Measurements from ENCODE around the gene OR4F17.
"Not testable (repeated sequence)": the region's sequence is repeated elsewhere in the genome, so short reads cannot be mapped to it uniquely, and the experiment has no call there.

OR4F17 gene

GRCh38 chr19:106804-107203, at the start of gene OR4F17:
Gene OR4F17, plus strand, starts transcription at chr19:107104. Its CDS starts 3,575 bp downstream, at chr19:110679.
- not testable (repeated sequence) for DNase-seq (ENCODE audit: low read depth); H3K4me3 ChIP-seq (ENCODE audit: low read depth, low read length)

- not testable (repeated sequence) for DNase-seq (ENCODE audit: low read depth); H3K4me3 ChIP-seq (ENCODE audit: low read depth, low read length)
Measured at GRCh38 chr19:70793-71192, 36.1 kb upstream of the OR4F17 start.

GRCh38 chr19:82864-83263, 24.0 kb upstream of the OR4F17 start:
- DNase-seq (ENCODE audit: low read depth); H3K4me3 ChIP-seq (ENCODE audit: low read depth, low read length): not testable (repeated sequence)

DNA sequence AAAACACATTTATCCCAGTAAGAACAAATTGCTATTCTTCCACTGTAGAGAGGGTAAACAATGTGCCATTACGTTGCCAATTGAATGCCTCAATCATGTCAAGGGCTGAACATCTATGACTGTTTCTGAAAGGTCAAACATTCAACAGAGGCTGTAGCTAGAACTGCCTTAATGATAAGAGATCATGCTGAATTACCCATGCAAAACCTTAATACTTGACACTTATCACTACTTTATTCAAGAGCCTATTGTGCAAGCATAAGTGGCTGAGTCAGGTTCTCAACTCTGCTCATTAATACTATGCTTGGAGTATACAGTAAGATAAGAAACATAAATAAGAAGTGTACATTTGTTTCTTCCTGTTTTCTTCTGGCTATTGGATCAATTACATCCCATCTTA, 23.3 kb upstream of the OR4F17 start:
- not testable (repeated sequence) for DNase-seq (ENCODE audit: low read depth); H3K4me3 ChIP-seq (ENCODE audit: low read depth, low read length)

DNA sequence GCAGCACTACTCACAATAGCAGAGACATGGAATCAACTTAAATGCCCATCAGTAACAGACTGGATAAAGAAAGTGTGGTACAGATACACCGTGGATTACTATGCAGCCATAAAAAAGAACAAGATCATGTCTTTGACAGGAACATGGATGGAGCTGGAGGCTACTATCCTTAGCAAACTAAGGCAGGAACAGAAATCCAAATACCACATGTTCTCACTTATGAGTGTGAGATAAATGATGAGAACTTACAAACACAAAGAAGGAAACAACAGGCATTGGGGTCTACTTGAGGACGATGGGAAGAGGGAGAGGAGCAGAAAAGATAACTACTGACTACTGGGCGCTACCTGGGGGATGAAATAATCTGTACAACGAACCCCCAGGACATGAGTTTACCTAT, 16.2 kb upstream of the OR4F17 start:
- H3K4me3 ChIP-seq (ENCODE audit: low read depth, low read length); DNase-seq (ENCODE audit: low read depth): not testable (repeated sequence)

DNA sequence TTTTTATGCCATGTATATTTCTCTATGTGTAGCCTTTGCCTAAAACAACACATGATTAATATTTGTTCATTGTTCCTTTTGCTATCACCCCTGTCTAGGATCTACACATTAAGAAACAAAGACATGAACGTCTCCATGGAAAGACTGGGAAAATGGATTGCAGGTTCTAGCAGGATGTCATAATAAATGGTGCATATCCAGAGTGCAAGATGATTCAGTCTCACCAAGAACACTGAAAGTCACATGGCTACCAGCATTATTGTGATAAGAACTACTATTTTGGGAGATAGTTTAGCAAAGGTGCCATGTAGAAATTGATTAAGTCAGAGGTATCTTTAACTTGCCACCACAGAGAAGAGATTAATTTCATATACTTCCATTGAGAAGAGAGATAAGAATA, 12.1 kb upstream of the OR4F17 start:
- H3K4me3 ChIP-seq (ENCODE audit: low read depth, low read length); DNase-seq (ENCODE audit: low read depth): not testable (repeated sequence)

- H3K4me3 ChIP-seq (ENCODE audit: low read depth, low read length); DNase-seq (ENCODE audit: low read depth): not testable (repeated sequence)
Measured at GRCh38 chr19:97647-98046, 9.3 kb upstream of the OR4F17 start.

DNA sequence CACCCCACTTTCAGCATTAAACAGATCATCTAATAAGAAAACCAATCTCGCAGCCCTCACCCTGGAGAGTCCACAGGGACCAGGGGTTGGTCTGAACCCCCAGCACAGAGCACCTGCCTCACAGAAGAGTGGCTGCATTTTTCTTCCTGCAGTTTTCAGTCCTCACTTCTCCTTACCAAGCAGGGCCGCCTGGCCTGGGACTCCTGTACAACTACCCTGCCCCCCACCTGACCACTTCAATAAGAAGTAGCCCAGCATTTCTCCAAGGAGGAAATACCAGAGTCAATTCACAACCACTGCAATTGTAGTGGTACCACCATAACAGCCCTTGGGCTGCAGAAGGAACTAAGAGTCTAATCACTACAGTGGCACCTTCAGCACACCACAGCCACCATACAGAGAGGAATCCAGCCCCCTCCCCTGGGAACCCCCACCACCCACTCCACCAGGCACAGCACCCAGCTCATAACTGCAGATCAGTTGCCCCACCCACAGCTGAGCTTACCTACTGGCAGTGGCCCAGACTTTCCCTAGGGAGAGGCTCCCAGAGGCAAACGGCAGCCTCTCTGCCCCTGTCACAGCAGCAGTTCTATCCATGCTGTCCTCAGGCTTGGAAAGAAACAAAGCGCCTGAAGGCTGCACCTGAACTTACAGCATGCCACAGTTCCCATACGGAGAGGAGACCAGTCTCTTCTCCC, 13.7 kb downstream of the OR4F17 start:
- not testable (repeated sequence) for H3K4me3 ChIP-seq (ENCODE audit: low read depth, low read length); DNase-seq (ENCODE audit: low read depth)
